ENCODE measurements around the gene MLPH.

Gene MLPH

GRCh38 chr2:237496428-237496827 lies 9.4 kb downstream of the MLPH start:
- no peak for DNase-seq (ENCODE audit: low read depth in 2 of 2, low spot score in 1 of 2)

- no peak for DNase-seq (ENCODE audit: low read depth in 2 of 2, low spot score in 1 of 2)
Observed at GRCh38 chr2:237497009-237497837, 10.2 kb downstream of the MLPH start.

- no peak for DNase-seq (ENCODE audit: low read depth in 2 of 2, low spot score in 1 of 2)
Observed at GRCh38 chr2:237497838-237498186, 10.8 kb downstream of the MLPH start.

GRCh38 chr2:237498341-237498740 lies 11.3 kb downstream of the MLPH start:
- DNase-seq (ENCODE audit: low read depth in 2 of 2, low spot score in 1 of 2), result no peak

GRCh38 chr2:237500681-237501424 lies 13.8 kb downstream of the MLPH start:
- no peak for DNase-seq (ENCODE audit: low read depth in 2 of 2, low spot score in 1 of 2)

- no peak for DNase-seq (ENCODE audit: low read depth in 2 of 2, low spot score in 1 of 2)
Observed at GRCh38 chr2:237501892-237502513, 15.0 kb downstream of the MLPH start.

- DNase-seq (ENCODE audit: low read depth in 2 of 2, low spot score in 1 of 2), result no peak
Observed at GRCh38 chr2:237503201-237503600, 16.1 kb downstream of the MLPH start.

GRCh38 chr2:237505188-237505939 lies 18.3 kb downstream of the MLPH start:
- DNase-seq (ENCODE audit: low read depth in 2 of 2, low spot score in 1 of 2), result no peak

GRCh38 chr2:237507512-237507911 lies 20.5 kb downstream of the MLPH start:
- no peak for DNase-seq (ENCODE audit: low read depth in 2 of 2, low spot score in 1 of 2)

GRCh38 chr2:237508361-237508760 lies 21.3 kb downstream of the MLPH start:
- DNase-seq (ENCODE audit: low read depth in 2 of 2, low spot score in 1 of 2), result no peak

- no peak for DNase-seq (ENCODE audit: low read depth in 2 of 2, low spot score in 1 of 2)
Observed at GRCh38 chr2:237509151-237509550, 22.1 kb downstream of the MLPH start.

GRCh38 chr2:237509905-237510304 lies 22.9 kb downstream of the MLPH start:
- no peak for DNase-seq (ENCODE audit: low read depth in 2 of 2, low spot score in 1 of 2)

- DNase-seq (ENCODE audit: low read depth in 2 of 2, low spot score in 1 of 2), result no peak
Observed at GRCh38 chr2:237510502-237511217, 23.6 kb downstream of the MLPH start.

- no peak for DNase-seq (ENCODE audit: low read depth in 2 of 2, low spot score in 1 of 2)
Observed at GRCh38 chr2:237511433-237511832, 24.4 kb downstream of the MLPH start.

- no peak for DNase-seq (ENCODE audit: low read depth in 2 of 2, low spot score in 1 of 2)
Observed at GRCh38 chr2:237511885-237512405, 24.9 kb downstream of the MLPH start.

GRCh38 chr2:237512774-237513466 lies 25.9 kb downstream of the MLPH start:
- DNase-seq (ENCODE audit: low read depth in 2 of 2, low spot score in 1 of 2), result peak; percentile 46 to 51

- no peak for DNase-seq (ENCODE audit: low read depth in 2 of 2, low spot score in 1 of 2)
Observed at GRCh38 chr2:237513693-237514092, 26.6 kb downstream of the MLPH start.

- no peak for DNase-seq (ENCODE audit: low read depth in 2 of 2, low spot score in 1 of 2)
Observed at GRCh38 chr2:237514474-237515130, 27.6 kb downstream of the MLPH start.

- DNase-seq (ENCODE audit: low read depth in 2 of 2, low spot score in 1 of 2), result no peak
Observed at GRCh38 chr2:237515166-237515565, 28.1 kb downstream of the MLPH start.
